Gastrocnemius medialis (tissue), 4 donors: ENCODE measurements around the gene ZNF865. TPM values are rescaled to one million over a fixed set of nuclear protein-coding genes. Genes with fewer than 3 reads are reported as not detected.

ENCODE experiments used
- ATAC-seq, 2 donors: fragments of 150-250 bp; one replicate each; pipeline ENCODE4 v1.9.1; 2016
- DNase-seq, 2 donors: peaks; one replicate each; pipeline ENCODE4 v3.0.0-alpha.2; 2019
- H3K27ac ChIP-seq, 4 donors: fragments of 200-600 bp; sonication (generic); 1 replicate in 1 of 4; 2 replicates in 3 of 4; pipeline ENCODE4 v1.5.1; 2016 to 2018; ENCODE audit warnings: mild to moderate bottlenecking in 2 of 4, moderate library complexity in 1 of 4
- H3K27me3 ChIP-seq, 3 donors: fragments of 200-600 bp; sonication (generic) in 2 of 3; 1 replicate in 1 of 3; 2 replicates in 2 of 3; pipeline versions ENCODE4 v1.5.1 to v1.6.0; 2016 to 2019; ENCODE audit warnings: mild to moderate bottlenecking in 1 of 3, moderate library complexity in 1 of 3
- H3K36me3 ChIP-seq, 2 donors: fragments of 200-600 bp; sonication (generic) in 1 of 2; one replicate each; pipeline ENCODE4 v1.5.1; 2017 to 2018
- H3K4me1 ChIP-seq, 2 donors: fragments of 200-600 bp; sonication (generic) in 1 of 2; one replicate each; pipeline ENCODE4 v1.5.1; 2016 to 2017; ENCODE audit warnings: mild to moderate bottlenecking in 2 of 2
- H3K4me3 ChIP-seq, 4 donors: fragments of 200-600 bp; sonication (generic) in 3 of 4; 1 replicate in 1 of 4; 2 replicates in 3 of 4; pipeline ENCODE4 v1.5.1; 2016 to 2019; ENCODE audit warnings: mild to moderate bottlenecking in 2 of 4
- H3K9me3 ChIP-seq, 3 donors: fragments of 200-600 bp; sonication (generic) in 2 of 3; 1 replicate in 1 of 3; 2 replicates in 2 of 3; pipeline ENCODE4 v1.5.1; 2016 to 2019
- POLR2A ChIP-seq, 2 donors: fragments of 450-650 bp; IDR thresholded peaks; one replicate each; pipeline ENCODE4 v1.6.1; 2017; ENCODE audit warnings: antibody characterized with exemption in 2 of 2, mild to moderate bottlenecking in 2 of 2, moderate library complexity in 2 of 2
- in situ Hi-C, 4 donors: fragments of 200-750 bp; cut with MboI; loops; one replicate each; pipeline versions ENCODE4 v1.15.0 to v1.8.0; 2017; ENCODE audit warnings: low sequenced_read_pairs in 4 of 4
- intact Hi-C: fragments of 100-400 bp; cut with DNase I; formaldehyde crosslinking; loops from one replicate; pipeline ENCODE4 v1.15.1; 2023; ENCODE audit warnings: low total_unique reads
- total RNA-seq, 4 donors: library from RNA; depleted of rRNA; stranded (reverse); fragments of >200 nt; gene quantifications; one replicate each; pipeline versions ENCODE4 v1.1.0 to v1.2.3, GENCODE V29; 2016
- TF ChIP-seq, protein P1 (sequence below), 5 experiments: fragments of 450-650 bp in 3 of 5; fragments of 200-600 bp in 2 of 5; sonication (generic) in 2 of 5; IDR thresholded peaks in 4 of 5; conservative IDR thresholded peaks in 1 of 5; 1 replicate in 4 of 5; 2 replicates in 1 of 5; pipeline ENCODE4 v1.5.1; 2016 to 2019; ENCODE audit warnings: antibody characterized with exemption in 5 of 5, mild to moderate bottlenecking in 3 of 5, moderate library complexity in 3 of 5

The ZNF865 gene
- total RNA-seq, 4 donors from 2014 or later: 10.3 to 23.4 (median 15.2) TPM

GRCh38 chr19:55642153-55643002, 36.9 kb downstream of the ZNF865 start:
- in situ Hi-C loops: loop anchor here in 1 of 4 donors (25.0 kb wide), 1 partner anchor 505 kb away; the partner anchor contains the start of gene TNNT1

GRCh38 chr19:55643003-55643886, 37.8 kb downstream of the ZNF865 start, which contains the start of gene ZNF581:
Gene ZNF581 (plus strand): TSS chr19:55643649. CDS start chr19:55644572, 923 bp downstream.
- no peaks in the 10 kb centered on the region for H3K9me3 ChIP-seq
- H3K4me1 ChIP-seq: peaks cover 52 to 60% of the 10 kb centered on the region in 2 donors
- DNase-seq (peak; percentile 35 to 63), ATAC-seq (peak; percentile 47 to 51)
- H3K27me3 ChIP-seq: no peaks in the 10 kb centered on the region
- H3K36me3 ChIP-seq: peaks cover 0 to 10% of the 10 kb centered on the region in 2 donors
- in situ Hi-C loops (loop anchor here in 1 of 4 donors (25.0 kb wide), 1 partner anchor 506 kb away; the partner anchor contains the start of gene TNNT1), intact Hi-C loops (loop anchor here (5.0 kb wide), 1 partner anchor 526 kb away; the partner anchor contains the start of gene PPP1R12C)
- TF ChIP-seq, protein P1, sequence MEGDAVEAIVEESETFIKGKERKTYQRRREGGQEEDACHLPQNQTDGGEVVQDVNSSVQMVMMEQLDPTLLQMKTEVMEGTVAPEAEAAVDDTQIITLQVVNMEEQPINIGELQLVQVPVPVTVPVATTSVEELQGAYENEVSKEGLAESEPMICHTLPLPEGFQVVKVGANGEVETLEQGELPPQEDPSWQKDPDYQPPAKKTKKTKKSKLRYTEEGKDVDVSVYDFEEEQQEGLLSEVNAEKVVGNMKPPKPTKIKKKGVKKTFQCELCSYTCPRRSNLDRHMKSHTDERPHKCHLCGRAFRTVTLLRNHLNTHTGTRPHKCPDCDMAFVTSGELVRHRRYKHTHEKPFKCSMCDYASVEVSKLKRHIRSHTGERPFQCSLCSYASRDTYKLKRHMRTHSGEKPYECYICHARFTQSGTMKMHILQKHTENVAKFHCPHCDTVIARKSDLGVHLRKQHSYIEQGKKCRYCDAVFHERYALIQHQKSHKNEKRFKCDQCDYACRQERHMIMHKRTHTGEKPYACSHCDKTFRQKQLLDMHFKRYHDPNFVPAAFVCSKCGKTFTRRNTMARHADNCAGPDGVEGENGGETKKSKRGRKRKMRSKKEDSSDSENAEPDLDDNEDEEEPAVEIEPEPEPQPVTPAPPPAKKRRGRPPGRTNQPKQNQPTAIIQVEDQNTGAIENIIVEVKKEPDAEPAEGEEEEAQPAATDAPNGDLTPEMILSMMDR (IDR thresholded peaks at IDR 0.05 in 4 of 5, conservative IDR thresholded peaks at IDR 0.05 in 1 of 5): peak in 1 of 5 experiments; percentile 13
- peak in 1 of 2 donors; percentile 11 for TF ChIP-seq POLR2A (IDR thresholded peaks at IDR 0.05)
- peak within 1 kb of the TSS; percentile 80 to 99 (median 94) for H3K4me3 ChIP-seq
- peak within 1 kb of the TSS; percentile 82 to 98 (median 90) for H3K27ac ChIP-seq

More at GRCh38 chr19:55642153-55643002, 36.9 kb downstream of the ZNF865 start:
- DNase-seq (no peak), ATAC-seq (no peak)
- Histone ChIP-seq H3K36me3 (peaks cover 0 to 10% of the 10 kb centered on the region in 2 donors), H3K27me3 (no peaks in the 10 kb centered on the region), H3K27ac (peak overlapping the region; percentile 82 to 98 (median 90)), H3K9me3 (no peaks in the 10 kb centered on the region), H3K4me1 (peaks cover 57 to 64% of the 10 kb centered on the region in 2 donors), H3K4me3 (peak overlapping the region; percentile 80 to 99 (median 94))
- peak; percentile 34 to 38 for TF ChIP-seq POLR2A (IDR thresholded peaks at IDR 0.05)
- TF ChIP-seq, protein P1 (IDR thresholded peaks at IDR 0.05 in 4 of 5, conservative IDR thresholded peaks at IDR 0.05 in 1 of 5): no peak
- intact Hi-C loops: loop anchor here (5.0 kb wide), 1 partner anchor 525 kb away; the partner anchor contains the start of gene PPP1R12C

DNA sequence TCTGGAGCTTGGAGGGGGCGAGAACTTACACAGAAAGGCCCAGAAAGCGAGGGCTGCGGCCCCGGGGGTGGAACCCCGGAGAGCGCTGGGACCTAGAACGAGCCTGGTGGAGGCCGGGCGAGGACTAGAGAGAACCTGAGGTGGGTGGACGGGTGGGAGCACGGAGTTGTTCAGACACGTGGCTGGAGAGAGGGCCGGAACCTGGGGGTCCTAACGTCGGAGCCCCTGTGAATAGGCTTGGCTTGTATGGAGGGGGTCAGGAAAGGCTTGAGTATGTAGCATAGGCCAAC, 38.4 kb downstream of the ZNF865 start:
- intact Hi-C loops (loop anchor here (5.0 kb wide), 1 partner anchor 527 kb away; the partner anchor contains the start of gene PPP1R12C), in situ Hi-C loops (loop anchor here in 1 of 4 donors (25.0 kb wide), 1 partner anchor 507 kb away; the partner anchor contains the start of gene TNNT1)
- TF ChIP-seq, protein P1 (IDR thresholded peaks at IDR 0.05 in 4 of 5, conservative IDR thresholded peaks at IDR 0.05 in 1 of 5): no peak
- TF ChIP-seq POLR2A (IDR thresholded peaks at IDR 0.05): no peak
- Histone ChIP-seq H3K9me3 (no peaks in the 10 kb centered on the region), H3K27ac (peak overlapping the region; percentile 82 to 98 (median 90)), H3K27me3 (no peaks in the 10 kb centered on the region), H3K4me3 (peak overlapping the region; percentile 80 to 99 (median 94)), H3K4me1 (peaks cover 52 to 61% of the 10 kb centered on the region in 2 donors), H3K36me3 (peaks cover 0 to 10% of the 10 kb centered on the region in 2 donors)
- no peak for DNase-seq
- ATAC-seq: no peak

DNA sequence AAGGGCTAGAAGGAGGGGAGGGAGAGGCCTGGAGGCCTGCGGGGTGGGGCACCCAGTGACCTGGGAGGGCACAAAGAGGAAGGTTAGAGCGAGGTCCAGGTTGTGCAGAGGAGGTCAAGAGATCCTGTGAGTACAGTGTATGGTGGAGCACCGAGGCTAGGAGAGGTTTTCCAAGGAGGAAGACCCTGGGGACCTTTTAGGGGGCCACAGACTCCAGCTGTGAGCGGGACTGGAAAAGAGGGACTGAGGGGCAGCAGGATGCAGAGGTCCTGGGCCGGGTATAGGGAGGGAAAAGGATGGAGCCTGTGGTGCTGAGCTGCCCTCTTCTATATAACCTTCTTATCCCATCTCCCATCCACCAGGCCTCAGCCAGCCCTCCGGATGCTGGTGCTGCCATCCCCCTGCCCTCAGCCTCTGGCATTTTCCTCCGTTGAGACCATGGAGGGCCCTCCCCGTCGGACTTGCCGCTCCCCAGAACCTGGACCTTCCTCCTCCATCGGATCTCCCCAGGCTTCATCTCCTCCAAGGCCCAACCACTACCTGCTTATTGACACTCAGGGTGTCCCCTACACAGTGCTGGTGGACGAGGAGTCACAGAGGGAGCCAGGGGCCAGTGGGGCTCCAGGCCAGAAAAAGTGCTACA, 38.9 kb downstream of the ZNF865 start:
- Histone ChIP-seq H3K27ac (peak overlapping the region; percentile 82 to 98 (median 90)), H3K36me3 (peaks cover 0 to 10% of the 10 kb centered on the region in 2 donors), H3K27me3 (no peaks in the 10 kb centered on the region), H3K4me1 (peaks cover 55 to 60% of the 10 kb centered on the region in 2 donors), H3K4me3 (peak overlapping the region; percentile 80 to 99 (median 94)), H3K9me3 (no peaks in the 10 kb centered on the region)
- no peak for DNase-seq
- in situ Hi-C loops: loop anchor here in 1 of 4 donors (25.0 kb wide), 1 partner anchor 507 kb away; the partner anchor contains the start of gene TNNT1
- intact Hi-C loops: loop anchor here (5.0 kb wide), 1 partner anchor 527 kb away; the partner anchor contains the start of gene PPP1R12C
- ATAC-seq: no peak
- TF ChIP-seq, protein P1 (IDR thresholded peaks at IDR 0.05 in 4 of 5, conservative IDR thresholded peaks at IDR 0.05 in 1 of 5): no peak
- no peak for TF ChIP-seq POLR2A (IDR thresholded peaks at IDR 0.05)
